Testis (tissue), 3 donors: ENCODE data around the gene ATP2B3. TPM values are rescaled to one million over a fixed set of nuclear protein-coding genes. Genes with fewer than 3 reads are reported as not detected.

Experiments
- DNase-seq: peaks from one replicate; pipeline ENCODE4 v3.0.0-alpha.2; 2019
- H3K27ac ChIP-seq, 2 donors: fragments of 200-600 bp; sonication (generic); one replicate each; pipeline ENCODE4 v1.5.1; 2019
- H3K27me3 ChIP-seq: fragments of 200-600 bp; sonication (generic); one replicate; pipeline ENCODE4 v1.5.1; 2019
- H3K36me3 ChIP-seq: fragments of 200-600 bp; sonication (generic); one replicate; pipeline ENCODE4 v1.5.1; 2017; ENCODE audit warnings: low read depth; ENCODE audit errors: missing control alignments
- H3K4me1 ChIP-seq: fragments of 200-600 bp; sonication (generic); one replicate; pipeline ENCODE4 v1.5.1; 2019
- H3K4me3 ChIP-seq, 2 donors: fragments of 200-600 bp; sonication (generic); one replicate each; pipeline ENCODE4 v1.5.1; 2017 to 2019
- H3K9me3 ChIP-seq: fragments of 200-600 bp; sonication (generic); one replicate; pipeline ENCODE4 v1.5.1; 2017
- POLR2A ChIP-seq: fragments of 450-650 bp; IDR thresholded peaks from one replicate; pipeline ENCODE4 v1.6.1; 2017; ENCODE audit warnings: antibody characterized with exemption, mild to moderate bottlenecking, moderate library complexity
- WGBS, 2 donors: methylation state at CpG; one replicate each; pipeline ENCODE4 v1.1.5; 2018; 5-methylcytosine and 5-hydroxymethylcytosine counted together
- intact Hi-C: fragments of 100-400 bp; cut with DNase I; formaldehyde crosslinking; loops from one replicate; pipeline ENCODE4 v1.15.1; 2023; ENCODE audit warnings: low total_unique reads
- polyA plus RNA-seq: library from polyadenylated mRNA; stranded (reverse); fragments of 350-450 nt; fragmentation: Illumina TruSeq; extraction: RNeasy Lipid Tissue Mini Kit (QIAGEN cat#74804); gene quantifications from one replicate; pipeline ENCODE4 v1.2.3, GENCODE V29; 2014; ENCODE audit warnings: low read depth, low replicate concordance; ENCODE audit not compliant: insufficient read depth
- total RNA-seq, 2 donors: library from RNA; depleted of rRNA; stranded (reverse); fragments of >200 nt; gene quantifications; one replicate each; pipeline ENCODE4 v1.2.3, GENCODE V29; 2016
- TF ChIP-seq, protein P1 (sequence below), 3 experiments: fragments of 450-650 bp in 2 of 3; fragments of 200-600 bp in 1 of 3; sonication (generic) in 1 of 3; IDR thresholded peaks; one replicate each; pipeline ENCODE4 v1.5.1; 2016 to 2019; ENCODE audit warnings: antibody characterized with exemption in 3 of 3, mild to moderate bottlenecking in 2 of 3, moderate library complexity in 1 of 3

Gene ATP2B3
- total and polyA plus RNA-seq, 3 donors from 2014 or later = 0.16 to 1.2 (median 0.73) TPM

DNA sequence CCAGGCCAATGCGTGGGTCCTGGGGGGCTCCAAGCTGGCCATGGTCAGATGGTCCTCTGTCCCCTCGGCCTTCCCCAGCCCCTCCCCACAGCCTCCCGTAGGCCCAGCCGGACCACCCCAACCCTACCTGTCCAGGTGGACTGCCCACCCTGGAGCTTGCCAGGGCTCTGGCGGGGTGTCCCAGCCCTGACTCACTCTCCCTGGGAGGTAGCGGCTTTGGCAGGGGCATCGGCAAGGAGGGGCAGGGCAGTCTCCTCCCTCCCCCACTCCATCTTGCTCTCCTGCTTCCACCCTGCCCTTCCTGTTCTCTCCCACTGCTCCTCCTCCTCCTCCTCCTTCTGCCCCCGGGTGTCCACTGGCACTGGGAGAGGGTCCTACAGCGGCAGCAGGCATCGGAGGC is 15.3 kb upstream of the ATP2B3 start:
- no peak overlapping the region for H3K4me3 ChIP-seq
- H3K9me3 ChIP-seq = no peaks in the 10 kb centered on the region
- no peak overlapping the region for H3K27ac ChIP-seq
- no peak for DNase-seq
- peaks cover 3% of the 10 kb centered on the region for H3K4me1 ChIP-seq
- intact Hi-C loops = no loop called here
- H3K36me3 ChIP-seq = no peaks in the 10 kb centered on the region
- 83 to 91% methylated on average over 5 to 6 of the region's 10 CpGs for WGBS, 2 donors
- H3K27me3 ChIP-seq = no peaks in the 10 kb centered on the region
- TF ChIP-seq POLR2A = no peak
- TF ChIP-seq, protein P1, sequence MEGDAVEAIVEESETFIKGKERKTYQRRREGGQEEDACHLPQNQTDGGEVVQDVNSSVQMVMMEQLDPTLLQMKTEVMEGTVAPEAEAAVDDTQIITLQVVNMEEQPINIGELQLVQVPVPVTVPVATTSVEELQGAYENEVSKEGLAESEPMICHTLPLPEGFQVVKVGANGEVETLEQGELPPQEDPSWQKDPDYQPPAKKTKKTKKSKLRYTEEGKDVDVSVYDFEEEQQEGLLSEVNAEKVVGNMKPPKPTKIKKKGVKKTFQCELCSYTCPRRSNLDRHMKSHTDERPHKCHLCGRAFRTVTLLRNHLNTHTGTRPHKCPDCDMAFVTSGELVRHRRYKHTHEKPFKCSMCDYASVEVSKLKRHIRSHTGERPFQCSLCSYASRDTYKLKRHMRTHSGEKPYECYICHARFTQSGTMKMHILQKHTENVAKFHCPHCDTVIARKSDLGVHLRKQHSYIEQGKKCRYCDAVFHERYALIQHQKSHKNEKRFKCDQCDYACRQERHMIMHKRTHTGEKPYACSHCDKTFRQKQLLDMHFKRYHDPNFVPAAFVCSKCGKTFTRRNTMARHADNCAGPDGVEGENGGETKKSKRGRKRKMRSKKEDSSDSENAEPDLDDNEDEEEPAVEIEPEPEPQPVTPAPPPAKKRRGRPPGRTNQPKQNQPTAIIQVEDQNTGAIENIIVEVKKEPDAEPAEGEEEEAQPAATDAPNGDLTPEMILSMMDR (IDR thresholded peaks at IDR 0.05) = no peak

DNA sequence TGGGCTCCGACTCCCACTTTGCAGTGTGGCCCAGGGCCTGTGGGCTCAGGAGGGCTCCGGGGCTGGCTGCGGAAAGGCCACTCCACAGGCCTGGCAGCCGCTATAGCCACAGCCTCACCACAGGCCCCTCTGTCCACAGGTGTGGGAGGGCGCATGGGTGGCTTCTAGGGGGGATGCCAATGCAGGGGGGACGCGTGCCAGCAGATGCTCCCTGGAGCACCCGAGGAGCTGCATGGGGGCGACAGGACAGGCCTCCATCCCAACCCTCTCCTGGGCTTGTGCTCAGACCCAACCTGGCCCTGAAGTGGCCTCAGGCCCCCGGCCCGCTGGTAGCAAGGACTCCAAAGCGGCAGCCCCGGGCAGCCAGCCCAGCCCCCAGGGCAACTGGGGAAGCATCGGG is 14.6 kb upstream of the ATP2B3 start:
- no peaks in the 10 kb centered on the region for H3K36me3 ChIP-seq
- TF ChIP-seq, protein P1 (IDR thresholded peaks at IDR 0.05) = no peak
- no peak for TF ChIP-seq POLR2A
- H3K9me3 ChIP-seq = no peaks in the 10 kb centered on the region
- peaks cover 3% of the 10 kb centered on the region for H3K4me1 ChIP-seq
- H3K4me3 ChIP-seq = no peak overlapping the region
- WGBS, 2 donors = 86% methylated on average over 8 of the region's 14 CpGs; no CpG with 5 or more reads in 1 of the 2 donors
- H3K27me3 ChIP-seq = no peaks in the 10 kb centered on the region
- intact Hi-C loops = no loop called here
- H3K27ac ChIP-seq = no peak overlapping the region
- no peak for DNase-seq

DNA sequence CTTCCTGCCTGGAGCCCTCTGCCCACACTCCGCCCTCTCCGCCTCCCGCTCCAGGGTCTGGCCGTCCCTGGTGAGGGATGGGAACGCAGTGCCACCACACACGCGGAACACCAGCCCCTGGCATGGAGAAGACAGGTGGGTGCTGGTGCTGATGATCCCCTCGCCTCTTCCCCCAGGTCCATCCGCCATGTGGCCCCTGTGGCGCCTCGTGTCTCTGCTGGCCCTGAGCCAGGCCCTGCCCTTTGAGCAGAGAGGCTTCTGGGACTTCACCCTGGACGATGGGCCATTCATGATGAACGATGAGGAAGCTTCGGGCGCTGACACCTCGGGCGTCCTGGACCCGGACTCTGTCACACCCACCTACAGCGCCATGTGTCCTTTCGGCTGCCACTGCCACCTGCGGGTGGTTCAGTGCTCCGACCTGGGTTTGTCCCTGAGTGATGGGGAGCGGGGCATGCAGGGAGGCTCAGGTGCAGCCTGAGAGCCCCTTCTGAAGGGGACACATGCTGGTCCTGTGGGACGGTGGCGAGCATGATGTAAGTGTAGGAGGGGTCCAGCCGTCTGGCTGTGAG is 12.9 kb upstream of the ATP2B3 start:
- Histone ChIP-seq H3K27me3 (no peaks in the 10 kb centered on the region), H3K4me1 (peaks cover 3% of the 10 kb centered on the region), H3K9me3 (no peaks in the 10 kb centered on the region), H3K4me3 (no peak overlapping the region), H3K36me3 (no peaks in the 10 kb centered on the region), H3K27ac (no peak overlapping the region)
- intact Hi-C loops = loop anchor here (5.0 kb wide), 1 partner anchor 32 kb away; the partner anchor contains the start of gene HAUS7
- WGBS, 2 donors = 75 to 86% methylated on average over 5 to 8 of the region's 26 CpGs
- TF ChIP-seq POLR2A = no peak
- TF ChIP-seq, protein P1 (IDR thresholded peaks at IDR 0.05) = no peak
- DNase-seq = no peak

DNA sequence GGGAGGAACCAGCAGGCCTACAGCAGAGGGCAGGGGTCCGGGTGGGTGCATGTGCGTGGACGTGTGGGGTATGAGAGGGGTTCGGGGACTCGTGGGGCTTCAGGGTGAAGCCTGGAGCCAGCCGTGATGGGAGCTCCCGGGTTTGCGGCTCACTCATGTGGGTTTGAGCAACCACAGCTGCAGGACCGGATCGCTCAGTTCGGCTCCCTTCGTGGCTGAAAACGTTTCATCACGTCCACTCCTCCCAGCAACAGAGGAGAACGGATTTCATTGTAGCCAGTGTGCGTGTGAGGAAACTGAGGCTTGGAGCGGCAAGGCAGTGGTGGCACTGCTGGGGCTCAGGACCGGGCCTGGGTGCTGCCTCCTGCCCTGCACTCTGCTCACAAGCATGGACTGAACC is 12.1 kb upstream of the ATP2B3 start:
- no peak overlapping the region for H3K4me3 ChIP-seq
- H3K27ac ChIP-seq = no peak overlapping the region
- DNase-seq = no peak
- no peaks in the 10 kb centered on the region for H3K4me1 ChIP-seq
- no peaks in the 10 kb centered on the region for H3K27me3 ChIP-seq
- no peak for TF ChIP-seq POLR2A
- TF ChIP-seq, protein P1 (IDR thresholded peaks at IDR 0.05) = no peak
- intact Hi-C loops = loop anchor here (5.0 kb wide), 1 partner anchor 33 kb away; the partner anchor contains the start of gene HAUS7
- WGBS, 2 donors = 89 to 100% methylated on average over 1 to 17 of the region's 18 CpGs
- H3K36me3 ChIP-seq = no peaks in the 10 kb centered on the region
- H3K9me3 ChIP-seq = no peaks in the 10 kb centered on the region
